Stimulated activated CD4-positive, alpha-beta T cell treated with anti-CD3 and anti-CD28 coated beads, Interleukin-1b, Interleukin-23, amount 100 ng/mL, for 1 hour (primary cell): ENCODE data around the gene SELENOV.
"Not testable (repeated sequence)": the region's sequence is repeated elsewhere in the genome, so short reads cannot be mapped to it uniquely, and the experiment has no call there.

ENCODE experiments used
- DNase-seq, 2 donors: peaks; one replicate each; pipeline ENCODE4 v3.0.0-alpha.2; 2020; ENCODE audit warnings: low read depth in 2 of 2

Gene SELENOV

GRCh38 chr19:39514840-39515550 is at the start of gene SELENOV:
Gene SELENOV, plus strand, starts transcription at chr19:39515139. Its CDS starts 74 bp downstream, at chr19:39515213.
- no peak for DNase-seq

GRCh38 chr19:39465956-39466747 is 48.8 kb upstream of the SELENOV start:
- no peak for DNase-seq

- no peak for DNase-seq
Observed at GRCh38 chr19:39467941-39468340, 47.0 kb upstream of the SELENOV start.

DNA sequence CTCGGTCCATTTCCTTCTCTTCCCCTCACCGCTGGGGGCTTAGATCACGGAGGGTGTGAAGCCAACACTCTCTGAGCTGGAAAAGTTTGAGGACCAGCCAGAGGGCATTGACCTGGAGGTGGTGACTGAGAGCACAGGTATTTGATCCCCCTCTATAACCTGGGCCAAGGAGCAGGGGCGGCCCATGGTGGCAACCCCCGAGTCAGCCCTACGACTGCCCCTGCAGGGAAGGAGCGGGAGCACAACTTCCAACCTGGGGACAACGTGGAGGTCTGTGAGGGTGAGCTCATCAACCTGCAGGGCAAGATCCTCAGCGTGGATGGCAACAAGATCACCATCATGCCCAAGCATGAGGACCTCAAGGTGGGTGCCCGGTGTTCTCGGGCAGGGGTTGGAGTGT is 45.9 kb upstream of the SELENOV start:
- DNase-seq = no peak

DNA sequence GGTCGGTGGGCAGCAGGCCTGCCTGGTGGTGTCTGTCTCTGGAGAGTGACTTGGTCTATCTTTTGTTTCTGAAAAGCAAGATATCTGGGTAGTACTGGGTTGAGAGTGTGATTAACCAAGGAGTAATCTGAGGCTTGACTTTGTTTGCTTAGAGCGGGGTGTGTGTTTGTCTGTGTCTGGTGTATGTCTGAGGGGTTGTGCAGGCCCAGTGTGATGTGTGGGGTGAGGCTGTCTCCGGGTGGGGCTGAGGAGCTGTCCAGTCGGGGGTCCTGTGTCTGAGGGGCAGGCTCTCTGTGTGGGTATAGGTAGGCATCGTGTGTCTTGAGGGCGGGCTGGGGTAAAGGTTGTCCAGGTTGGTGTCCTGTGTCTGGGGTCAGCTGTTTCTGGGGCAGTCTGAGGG is 45.4 kb upstream of the SELENOV start:
- no peak for DNase-seq

DNA sequence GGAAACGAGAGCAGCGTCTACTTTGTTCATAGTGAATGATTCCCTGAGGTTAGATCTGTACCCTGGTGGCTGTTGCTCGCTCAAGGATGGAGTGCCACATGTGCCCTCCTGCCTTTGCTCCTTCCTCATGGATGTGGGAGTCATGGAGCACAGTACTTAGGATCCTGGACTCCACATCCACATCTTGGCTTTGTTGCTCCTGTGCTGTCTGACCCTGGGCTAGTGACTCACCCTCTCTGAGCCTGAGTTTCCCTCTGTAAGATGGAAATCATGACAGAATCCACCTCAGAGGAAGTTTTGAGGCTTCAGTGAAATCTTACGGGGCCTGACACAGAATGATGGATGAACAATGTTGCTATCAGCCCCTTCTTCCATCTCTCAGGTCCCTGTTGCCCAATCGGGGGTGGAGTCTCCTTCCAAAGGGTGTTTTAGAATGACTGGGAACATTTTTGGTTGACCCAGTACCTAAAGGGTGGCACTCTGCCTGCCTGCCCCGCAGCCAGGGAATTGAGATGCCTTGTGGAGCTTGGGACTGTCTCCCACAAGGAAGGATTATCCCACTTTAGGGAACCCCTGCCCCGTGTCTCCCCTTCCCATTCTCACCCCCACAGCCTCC is 44.1 kb upstream of the SELENOV start:
- DNase-seq = no peak

DNA sequence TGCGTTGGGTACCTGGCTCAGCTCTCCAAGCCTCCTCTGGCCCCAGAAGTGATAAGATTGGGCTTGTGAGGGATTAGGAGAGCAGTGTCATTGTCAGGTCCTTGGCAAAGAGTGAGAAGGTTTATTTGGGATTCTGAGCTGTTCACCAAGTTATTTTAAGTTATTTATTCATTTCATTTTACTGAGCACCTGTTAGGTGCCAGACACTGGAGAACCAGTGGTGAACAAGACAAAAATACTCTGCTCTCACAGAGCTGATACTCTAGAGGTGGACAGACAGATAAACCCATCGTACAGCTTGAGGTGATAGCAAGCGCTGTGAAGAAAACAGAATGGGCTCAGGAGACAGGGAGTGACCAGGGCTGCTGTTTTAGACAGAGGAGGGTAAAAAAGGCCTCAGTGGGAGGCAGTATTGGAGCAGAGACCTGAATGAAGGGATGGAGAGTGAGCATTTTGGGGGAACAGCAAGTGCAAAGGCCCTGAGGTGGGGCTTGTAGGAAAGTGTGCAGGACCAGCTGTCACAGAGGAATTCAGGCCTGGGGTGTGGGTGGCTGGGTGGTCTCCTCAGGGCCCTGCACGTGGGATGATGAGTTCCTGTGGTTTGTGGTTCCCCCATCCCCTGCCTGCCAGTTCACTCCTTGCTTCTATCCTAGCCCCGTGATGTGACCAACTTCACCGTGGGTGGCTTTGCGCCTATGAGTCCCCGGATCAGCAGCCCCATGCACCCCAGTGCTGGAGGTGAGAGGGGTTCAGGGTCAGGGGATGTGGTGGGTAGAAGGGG is 43.0 kb upstream of the SELENOV start:
- no peak for DNase-seq

- no peak for DNase-seq
Observed at GRCh38 chr19:39472746-39473442, 42.0 kb upstream of the SELENOV start.

- DNase-seq = no peak
Observed at GRCh38 chr19:39473443-39473960, 41.4 kb upstream of the SELENOV start.

DNA sequence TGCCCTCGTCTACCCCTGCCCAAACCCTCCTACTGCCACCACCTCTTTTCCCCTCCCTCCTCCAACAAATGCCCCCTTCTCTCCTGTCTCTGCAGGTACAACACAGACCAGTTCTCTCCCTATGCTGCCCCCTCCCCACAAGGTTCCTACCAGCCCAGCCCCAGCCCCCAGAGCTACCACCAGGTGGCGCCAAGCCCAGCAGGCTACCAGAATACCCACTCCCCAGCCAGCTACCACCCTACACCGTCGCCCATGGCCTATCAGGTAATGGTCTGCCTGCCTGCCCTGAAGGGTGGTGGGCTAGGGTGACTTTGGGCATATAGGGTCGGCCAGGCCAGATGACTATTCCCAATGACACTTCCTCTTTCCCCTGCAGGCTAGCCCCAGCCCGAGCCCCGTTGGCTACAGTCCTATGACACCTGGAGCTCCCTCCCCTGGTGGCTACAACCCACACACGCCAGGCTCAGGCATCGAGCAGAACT is 40.8 kb upstream of the SELENOV start:
- peak; percentile 41 to 70 for DNase-seq

DNA sequence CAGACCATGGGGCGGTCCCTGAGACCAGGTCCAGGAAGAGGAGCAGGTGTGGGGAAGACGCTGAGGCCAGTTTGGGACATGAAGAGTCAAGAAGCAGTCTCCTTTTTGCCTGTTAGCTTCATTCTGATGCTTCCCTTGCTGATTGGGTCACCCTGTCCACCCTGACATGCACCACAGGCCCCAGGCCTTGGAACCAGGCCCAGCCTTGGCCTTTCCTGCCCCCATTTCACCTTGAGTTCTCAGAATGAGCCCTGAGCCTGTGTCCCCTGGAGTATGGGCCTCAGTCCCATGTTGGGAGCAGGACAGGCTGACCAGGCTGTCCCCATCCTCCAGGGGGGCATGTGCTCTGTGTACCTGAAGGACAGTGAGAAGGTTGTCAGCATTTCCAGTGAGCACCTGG is 39.2 kb upstream of the SELENOV start:
- DNase-seq = no peak

- not testable (repeated sequence) for DNase-seq
Observed at GRCh38 chr19:39479319-39479801, 35.6 kb upstream of the SELENOV start.

- no peak for DNase-seq
Observed at GRCh38 chr19:39479916-39480315, 35.0 kb upstream of the SELENOV start.

- DNase-seq = peak; percentile 90 to 98
Observed at GRCh38 chr19:39480337-39481228, 34.4 kb upstream of the SELENOV start, which contains the start of gene TIMM50. Gene TIMM50, plus strand, starts transcription at chr19:39480838. Its CDS starts 16 bp downstream, at chr19:39480854.

GRCh38 chr19:39481229-39481545 is 33.8 kb upstream of the SELENOV start:
- DNase-seq = no peak

- no peak for DNase-seq
Observed at GRCh38 chr19:39481676-39482075, 33.3 kb upstream of the SELENOV start.

GRCh38 chr19:39483141-39483540 is 31.8 kb upstream of the SELENOV start:
- DNase-seq = no peak

GRCh38 chr19:39489756-39490155 is 25.2 kb upstream of the SELENOV start:
- no peak for DNase-seq

- DNase-seq = no peak
Observed at GRCh38 chr19:39492225-39492624, 22.7 kb upstream of the SELENOV start.

- DNase-seq = no peak
Observed at GRCh38 chr19:39492788-39493187, 22.2 kb upstream of the SELENOV start.
